ENCODE data around the gene UFL1.

DNA sequence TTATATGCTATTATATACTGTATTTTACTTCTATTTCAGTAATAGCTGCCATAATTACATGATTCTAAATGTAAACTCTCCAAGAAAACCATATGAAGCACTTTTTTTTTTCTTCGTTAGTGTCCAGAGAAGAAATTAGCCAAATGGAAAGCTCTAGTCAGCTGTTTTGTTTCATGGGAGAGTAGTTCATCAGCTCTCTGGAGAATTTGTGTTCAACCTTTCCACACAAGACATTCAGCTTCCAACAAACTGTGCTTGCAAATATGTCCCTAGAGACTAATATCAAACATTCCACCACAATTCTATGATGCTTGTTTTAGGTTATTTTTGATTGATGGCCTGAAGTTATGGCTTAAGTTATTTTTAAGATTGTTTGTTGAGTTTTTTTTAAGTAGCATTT lies 60.8 kb downstream of the UFL1 start:
- TF ChIP-seq, protein P1, sequence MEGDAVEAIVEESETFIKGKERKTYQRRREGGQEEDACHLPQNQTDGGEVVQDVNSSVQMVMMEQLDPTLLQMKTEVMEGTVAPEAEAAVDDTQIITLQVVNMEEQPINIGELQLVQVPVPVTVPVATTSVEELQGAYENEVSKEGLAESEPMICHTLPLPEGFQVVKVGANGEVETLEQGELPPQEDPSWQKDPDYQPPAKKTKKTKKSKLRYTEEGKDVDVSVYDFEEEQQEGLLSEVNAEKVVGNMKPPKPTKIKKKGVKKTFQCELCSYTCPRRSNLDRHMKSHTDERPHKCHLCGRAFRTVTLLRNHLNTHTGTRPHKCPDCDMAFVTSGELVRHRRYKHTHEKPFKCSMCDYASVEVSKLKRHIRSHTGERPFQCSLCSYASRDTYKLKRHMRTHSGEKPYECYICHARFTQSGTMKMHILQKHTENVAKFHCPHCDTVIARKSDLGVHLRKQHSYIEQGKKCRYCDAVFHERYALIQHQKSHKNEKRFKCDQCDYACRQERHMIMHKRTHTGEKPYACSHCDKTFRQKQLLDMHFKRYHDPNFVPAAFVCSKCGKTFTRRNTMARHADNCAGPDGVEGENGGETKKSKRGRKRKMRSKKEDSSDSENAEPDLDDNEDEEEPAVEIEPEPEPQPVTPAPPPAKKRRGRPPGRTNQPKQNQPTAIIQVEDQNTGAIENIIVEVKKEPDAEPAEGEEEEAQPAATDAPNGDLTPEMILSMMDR (IDR thresholded peaks at IDR 0.05; ENCODE audit: low read depth, low read length) = no peak
- TF ChIP-seq POLR2A (IDR thresholded peaks at IDR 0.05; ENCODE audit: extremely low read depth, insufficient read length) = no peak
- TF ChIP-seq, protein P2, sequence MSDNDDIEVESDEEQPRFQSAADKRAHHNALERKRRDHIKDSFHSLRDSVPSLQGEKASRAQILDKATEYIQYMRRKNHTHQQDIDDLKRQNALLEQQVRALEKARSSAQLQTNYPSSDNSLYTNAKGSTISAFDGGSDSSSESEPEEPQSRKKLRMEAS (IDR thresholded peaks at IDR 0.05; ENCODE audit: low read depth, low read length) = no peak
